Naive B cell (primary cell): ENCODE data around the gene NOB1. TPM values are rescaled to one million over a fixed set of nuclear protein-coding genes. Genes with fewer than 3 reads are reported as not detected.
"Not testable (repeated sequence)": the region's sequence is repeated elsewhere in the genome, so short reads cannot be mapped to it uniquely, and the experiment has no call there.

Experiments used
- ATAC-seq, 2 donors: fragments of 150-1000 bp; cut with Tn5 transposase; 2 replicates each; pipeline ENCODE4 v1.10.0; 2021; ENCODE audit warnings: low read depth in 2 of 2, mild to moderate bottlenecking in 2 of 2, moderate library complexity in 2 of 2
- DNase-seq: peaks from one replicate; pipeline ENCODE4 v3.0.0; 2022
- H3K27ac Mint-ChIP-seq, 6 donors: one replicate each; pipeline ENCODE4 v1.8.0; 2020 to 2022; ENCODE audit warnings: mild to moderate bottlenecking in 6 of 6, mixed read lengths in 6 of 6, moderate library complexity in 5 of 6, inconsistent platforms in 2 of 6
- H3K27me3 Mint-ChIP-seq, 3 donors: one replicate each; pipeline ENCODE4 v1.8.0; 2021 to 2022; ENCODE audit warnings: mixed read lengths in 3 of 3, mild to moderate bottlenecking in 1 of 3
- H3K36me3 Mint-ChIP-seq, 2 donors: one replicate each; pipeline ENCODE4 v1.8.0; 2020 to 2022; ENCODE audit warnings: mixed read lengths in 2 of 2, inconsistent platforms in 1 of 2, mild to moderate bottlenecking in 1 of 2
- H3K4me1 Mint-ChIP-seq, 3 donors: one replicate each; pipeline ENCODE4 v1.8.0; 2020 to 2022; ENCODE audit warnings: mixed read lengths in 3 of 3, inconsistent platforms in 1 of 3, mild to moderate bottlenecking in 1 of 3, moderate library complexity in 1 of 3
- H3K4me3 Mint-ChIP-seq, 8 donors: one replicate each; pipeline ENCODE4 v1.8.0; 2020 to 2022; ENCODE audit warnings: mild to moderate bottlenecking in 8 of 8, mixed read lengths in 8 of 8, moderate library complexity in 8 of 8, inconsistent platforms in 2 of 8
- H3K9me3 Mint-ChIP-seq, 7 donors: one replicate each; pipeline ENCODE4 v1.8.0; 2020 to 2022; ENCODE audit warnings: mixed read lengths in 7 of 7, mild to moderate bottlenecking in 5 of 7, inconsistent platforms in 2 of 7, moderate library complexity in 1 of 7
- polyA plus RNA-seq, 6 donors: library from polyadenylated mRNA; unstranded; fragments of 300-500 nt; fragmentation: Illumina TruSeq; gene quantifications; one replicate each; pipeline ENCODE4 v1.2.3, GENCODE V29; 2021; ENCODE audit warnings: low read depth in 6 of 6

The NOB1 gene
- polyA plus RNA-seq, 6 donors from 2014 or later, result 11.4 to 50.7 (median 45.0) TPM

DNA sequence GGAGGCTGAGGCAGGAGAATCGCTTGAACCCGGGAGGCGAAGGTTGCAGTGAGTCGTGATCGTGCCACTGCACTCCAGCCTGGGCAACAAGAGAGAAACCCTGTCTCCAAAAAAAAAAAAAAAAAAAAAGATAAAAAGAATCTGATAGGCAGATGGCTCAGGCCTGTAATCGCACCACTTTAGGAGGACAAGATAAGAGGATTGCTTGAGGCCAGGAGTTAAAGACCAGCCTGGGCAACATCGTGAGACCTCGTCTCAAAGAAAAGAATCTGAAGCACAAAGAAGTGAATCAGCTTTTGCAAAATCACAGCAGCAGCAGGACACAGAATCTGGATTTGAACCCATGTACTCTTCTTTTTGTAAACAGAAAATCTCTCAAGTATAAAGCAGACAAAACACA, 7.6 kb downstream of the NOB1 start:
- Mint-ChIP-seq H3K4me1 (peaks cover under 1 to 10% (median 7%) of the 10 kb centered on the region in 3 donors), H3K9me3 (no peaks in the 10 kb centered on the region), H3K27me3 (no peaks in the 10 kb centered on the region), H3K4me3 (no peak overlapping the region), H3K27ac (no peak overlapping the region), H3K36me3 (peaks cover 16 to 25% of the 10 kb centered on the region in 2 donors)
- DNase-seq (no peak), ATAC-seq (no peak)

DNA sequence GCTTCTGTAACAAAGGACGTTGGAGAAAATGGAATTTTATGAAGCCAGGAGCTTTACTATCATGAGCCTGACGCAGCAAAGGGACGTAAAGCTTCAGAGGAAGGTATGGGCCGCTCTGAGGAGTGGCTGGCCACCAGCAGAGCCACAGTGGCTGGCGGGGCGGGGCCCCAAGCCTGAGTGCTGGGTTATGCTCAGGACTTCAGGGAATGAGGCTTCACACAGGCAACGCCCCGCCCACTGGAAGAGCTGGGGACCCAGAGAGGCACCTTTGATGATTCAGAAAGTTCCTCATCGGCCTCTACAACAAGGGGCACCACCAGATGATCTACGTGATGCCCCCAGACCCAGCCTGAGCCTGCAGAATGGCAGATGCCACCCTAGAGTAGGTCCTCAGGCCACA, 8.8 kb downstream of the NOB1 start:
- DNase-seq (no peak), ATAC-seq (no peak)
- H3K4me3 Mint-ChIP-seq, result no peak overlapping the region
- H3K9me3 Mint-ChIP-seq, result no peaks in the 10 kb centered on the region
- H3K27ac Mint-ChIP-seq, result peak overlapping the region in 1 of 6 donors; percentile 76
- no peaks in the 10 kb centered on the region for H3K27me3 Mint-ChIP-seq
- H3K36me3 Mint-ChIP-seq, result peaks cover 13 to 25% of the 10 kb centered on the region in 2 donors
- peaks cover 0 to 10% (median 1%) of the 10 kb centered on the region in 3 donors for H3K4me1 Mint-ChIP-seq

DNA sequence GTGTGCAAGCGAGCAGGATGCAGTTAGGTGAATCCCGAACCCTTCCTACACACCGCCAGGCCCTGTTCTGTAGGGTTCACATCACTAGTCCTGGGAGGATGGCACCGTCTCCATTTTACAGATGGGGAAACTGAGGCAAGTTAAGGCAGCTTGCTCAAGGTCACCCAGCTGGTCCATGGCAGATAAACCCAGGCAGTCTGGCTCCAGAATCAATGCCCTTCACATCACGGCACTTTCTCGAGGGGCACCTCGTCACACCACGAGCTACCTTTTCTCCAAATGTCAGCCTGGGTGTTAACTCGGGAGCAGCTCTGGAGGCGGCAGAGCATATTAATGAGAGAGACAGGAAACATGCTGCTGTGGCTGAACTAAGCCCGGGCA, 9.5 kb downstream of the NOB1 start:
- ATAC-seq, result no peak
- peaks cover 0 to 10% (median 1%) of the 10 kb centered on the region in 3 donors for H3K4me1 Mint-ChIP-seq
- peaks cover 13 to 25% of the 10 kb centered on the region in 2 donors for H3K36me3 Mint-ChIP-seq
- H3K27ac Mint-ChIP-seq, result peak overlapping the region in 1 of 6 donors; percentile 29
- no peak overlapping the region for H3K4me3 Mint-ChIP-seq
- no peaks in the 10 kb centered on the region for H3K9me3 Mint-ChIP-seq
- DNase-seq, result no peak
- no peaks in the 10 kb centered on the region for H3K27me3 Mint-ChIP-seq

DNA sequence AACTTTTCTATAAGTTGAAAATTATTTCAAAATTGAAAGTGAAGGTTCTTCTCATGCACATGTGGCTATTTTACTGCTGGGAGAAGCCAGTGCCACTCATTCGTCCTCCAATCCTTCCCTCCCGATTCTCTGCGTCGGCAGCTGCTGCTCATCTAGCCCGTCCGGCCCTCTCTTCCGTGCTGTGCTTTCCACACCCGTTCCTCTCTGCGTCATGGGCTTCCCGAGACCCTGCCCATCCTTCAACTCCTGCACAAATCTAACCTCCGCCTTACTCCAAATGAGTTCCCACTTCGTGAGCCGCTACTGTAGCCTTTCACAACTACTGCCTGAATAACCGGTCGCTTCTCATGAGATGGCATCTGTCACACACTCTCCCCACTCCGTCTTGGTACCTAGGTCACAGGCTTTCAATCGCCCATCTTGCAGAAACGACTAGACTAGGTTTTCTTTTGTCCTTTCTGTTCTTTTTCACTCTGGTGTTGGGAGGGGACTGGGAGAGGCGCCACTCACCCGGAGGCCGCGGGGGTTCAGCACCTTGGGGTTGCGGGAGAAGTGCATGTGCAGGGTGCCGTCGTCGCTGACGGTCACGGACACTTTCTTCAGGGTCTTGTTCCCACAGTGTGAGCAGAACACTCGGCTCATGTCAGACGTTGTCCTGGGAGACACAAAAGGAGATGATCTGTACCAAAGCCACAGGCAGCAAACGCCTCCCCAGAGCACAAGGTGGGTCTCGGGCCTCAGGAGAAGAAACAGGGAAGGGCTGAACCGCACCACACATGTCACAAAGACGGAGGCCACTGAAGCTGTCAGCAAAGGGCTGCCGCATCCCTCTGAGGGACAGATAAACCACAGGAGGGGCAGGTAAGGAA, 10.1 kb downstream of the NOB1 start:
- no peak for ATAC-seq

DNA sequence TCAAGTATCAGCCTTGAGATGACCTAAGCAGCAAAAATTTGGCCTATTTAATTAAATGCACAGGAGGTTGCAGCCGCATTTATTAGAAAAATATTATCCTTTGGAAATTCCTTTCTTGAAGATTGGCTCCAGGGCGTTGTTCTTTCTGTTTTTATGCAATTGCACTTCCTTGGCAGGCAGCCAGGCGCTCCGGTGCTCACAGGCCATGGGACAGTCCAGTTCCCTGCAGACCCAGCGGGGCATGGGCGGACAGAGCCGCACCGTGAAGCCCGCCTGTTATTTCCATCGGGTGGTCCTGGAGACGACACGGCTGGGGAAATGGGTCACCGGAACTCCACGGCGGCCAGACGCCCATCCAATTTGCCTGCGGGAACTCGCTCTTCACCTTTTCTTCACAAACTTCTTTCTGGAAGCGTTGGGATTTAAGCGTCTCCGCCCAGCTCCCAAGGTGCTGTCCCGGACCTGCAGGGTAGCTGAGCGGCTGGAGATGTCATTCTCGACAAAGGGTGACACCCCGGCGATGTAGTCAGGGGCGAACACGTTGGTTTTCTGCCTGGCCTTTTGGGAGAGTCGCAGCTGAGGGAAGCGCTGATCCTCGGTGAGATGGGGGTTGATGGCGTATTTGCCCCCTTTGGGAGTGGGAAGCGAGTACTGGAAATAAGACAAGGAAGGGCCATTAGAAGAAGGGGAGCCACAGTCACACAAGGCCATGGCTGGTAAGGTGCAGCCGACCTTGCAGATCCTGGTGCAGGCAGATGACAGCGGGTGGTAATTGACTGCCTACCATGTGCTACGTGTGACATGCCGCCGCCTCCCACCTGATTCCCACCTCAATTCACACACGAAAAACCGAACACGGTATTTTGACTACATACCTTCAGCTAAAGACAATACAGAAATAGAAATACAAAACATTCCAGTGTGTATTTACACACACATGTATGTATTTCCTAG, 12.5 kb downstream of the NOB1 start:
- Mint-ChIP-seq H3K4me1 (peaks cover 0 to 5% (median 0%) of the 10 kb centered on the region in 3 donors), H3K27ac (peak overlapping the region in 2 of 6 donors; percentile 11 to 47), H3K9me3 (no peaks in the 10 kb centered on the region), H3K4me3 (no peak overlapping the region), H3K36me3 (peaks cover 9 to 12% of the 10 kb centered on the region in 2 donors), H3K27me3 (no peaks in the 10 kb centered on the region)
- ATAC-seq (no peak), DNase-seq (no peak)

More for the DNA sequence above, 10.1 kb downstream of the NOB1 start:
- DNase-seq, result no peak
- Mint-ChIP-seq H3K36me3 (peaks cover 13 to 25% of the 10 kb centered on the region in 2 donors), H3K4me3 (no peak overlapping the region), H3K4me1 (peaks cover 0 to 10% (median 1%) of the 10 kb centered on the region in 3 donors), H3K9me3 (no peaks in the 10 kb centered on the region), H3K27ac (peak overlapping the region in 2 of 6 donors; percentile 38 to 52), H3K27me3 (no peaks in the 10 kb centered on the region)

DNA sequence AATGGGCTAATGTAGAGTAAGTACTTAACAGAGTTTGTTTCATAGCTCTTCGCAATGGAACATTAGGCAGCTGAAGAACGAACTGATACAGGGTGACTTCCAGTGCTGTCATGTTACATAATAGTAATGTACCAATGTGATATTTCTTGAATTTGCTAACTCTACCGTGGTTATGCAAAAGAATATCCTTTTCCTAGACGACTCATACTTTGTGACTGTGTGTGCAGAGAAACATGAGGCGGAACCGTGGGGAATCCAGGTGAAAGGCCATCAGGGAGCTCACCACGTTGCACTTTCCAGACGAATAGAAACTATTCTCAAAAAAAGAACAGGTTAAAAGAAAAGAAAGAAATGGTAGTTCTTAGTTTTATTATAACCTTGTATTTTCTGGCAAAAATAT, 13.2 kb downstream of the NOB1 start:
- peaks cover 0 to 5% (median 0%) of the 10 kb centered on the region in 3 donors for H3K4me1 Mint-ChIP-seq
- peaks cover 9 to 10% of the 10 kb centered on the region in 2 donors for H3K36me3 Mint-ChIP-seq
- no peak overlapping the region for H3K4me3 Mint-ChIP-seq
- no peak for ATAC-seq
- no peaks in the 10 kb centered on the region for H3K9me3 Mint-ChIP-seq
- peak overlapping the region in 1 of 6 donors; percentile 30 for H3K27ac Mint-ChIP-seq
- no peaks in the 10 kb centered on the region for H3K27me3 Mint-ChIP-seq
- DNase-seq, result no peak

DNA sequence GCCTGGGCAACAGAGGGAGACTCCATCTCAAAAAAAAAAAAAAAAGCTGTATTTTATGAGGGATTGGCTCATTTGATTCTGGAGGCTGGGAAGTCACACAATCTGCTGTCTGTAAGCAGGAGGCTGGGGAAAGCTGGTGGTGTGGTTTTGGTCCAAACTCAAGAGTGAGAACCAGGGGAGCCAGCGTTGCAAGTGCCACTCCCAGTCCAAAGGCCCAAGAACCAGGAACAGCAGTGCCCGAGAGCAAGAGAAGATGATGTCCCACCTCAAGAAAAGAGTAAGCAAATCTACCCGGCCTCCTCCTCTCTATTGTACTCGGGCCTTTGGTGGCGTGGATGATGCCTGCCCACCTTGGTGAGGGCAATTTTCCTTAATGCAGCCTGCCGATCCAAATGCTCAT, 22.6 kb downstream of the NOB1 start:
- Mint-ChIP-seq H3K27ac (no peak overlapping the region), H3K36me3 (no peaks in the 10 kb centered on the region), H3K4me3 (no peak overlapping the region), H3K4me1 (peaks cover 2 to 3% (median 2%) of the 10 kb centered on the region in 3 donors), H3K27me3 (no peaks in the 10 kb centered on the region), H3K9me3 (no peaks in the 10 kb centered on the region)
- no peak for DNase-seq
- no peak for ATAC-seq

DNA sequence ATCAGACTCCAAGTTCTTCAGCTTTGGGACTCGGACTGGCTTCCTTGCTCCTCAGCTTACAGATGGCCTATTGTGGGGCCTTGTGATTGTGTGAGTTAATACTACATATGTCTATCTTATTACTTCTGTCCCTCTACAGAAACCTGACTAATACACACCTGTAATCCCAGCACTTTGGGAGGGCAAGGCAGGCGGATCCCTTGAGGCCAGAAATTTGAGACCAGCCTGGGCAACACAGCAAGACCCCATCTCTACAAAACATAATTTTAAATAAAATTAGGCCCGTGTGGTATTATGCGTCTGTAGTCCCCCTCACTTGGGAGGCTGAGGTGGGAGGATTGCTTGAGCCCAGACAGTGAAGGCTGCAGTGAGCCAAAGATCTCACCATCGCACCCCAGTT, 23.4 kb downstream of the NOB1 start:
- H3K36me3 Mint-ChIP-seq, H3K4me3 Mint-ChIP-seq: not testable (repeated sequence)

DNA sequence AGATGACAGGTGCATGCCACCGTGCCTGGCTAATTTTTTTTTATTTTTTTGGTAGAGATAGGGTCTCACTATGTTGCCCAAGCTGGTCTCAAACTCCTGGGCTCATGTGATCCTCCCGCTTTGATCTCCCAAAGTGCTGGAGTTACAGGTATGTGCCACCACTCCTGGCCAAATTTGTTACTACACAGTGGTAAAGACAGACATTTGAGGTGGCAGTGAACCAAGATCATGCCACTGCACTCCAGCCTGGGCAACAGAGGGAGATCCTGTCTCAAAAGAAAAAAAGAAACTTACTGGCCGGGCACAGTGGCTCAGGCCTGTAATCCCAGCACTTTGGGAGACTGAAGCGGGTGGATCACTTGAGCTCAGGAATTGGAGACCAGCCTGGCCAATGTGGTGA, 25.7 kb downstream of the NOB1 start:
- H3K27ac Mint-ChIP-seq, DNase-seq: not testable (repeated sequence)

More for the DNA sequence above, 23.4 kb downstream of the NOB1 start:
- H3K9me3 Mint-ChIP-seq, H3K27ac Mint-ChIP-seq, DNase-seq, ATAC-seq, H3K27me3 Mint-ChIP-seq: not testable (repeated sequence)
- H3K4me1 Mint-ChIP-seq, result peaks cover 10 to 11% (median 10%) of the 10 kb centered on the region in 3 donors

DNA sequence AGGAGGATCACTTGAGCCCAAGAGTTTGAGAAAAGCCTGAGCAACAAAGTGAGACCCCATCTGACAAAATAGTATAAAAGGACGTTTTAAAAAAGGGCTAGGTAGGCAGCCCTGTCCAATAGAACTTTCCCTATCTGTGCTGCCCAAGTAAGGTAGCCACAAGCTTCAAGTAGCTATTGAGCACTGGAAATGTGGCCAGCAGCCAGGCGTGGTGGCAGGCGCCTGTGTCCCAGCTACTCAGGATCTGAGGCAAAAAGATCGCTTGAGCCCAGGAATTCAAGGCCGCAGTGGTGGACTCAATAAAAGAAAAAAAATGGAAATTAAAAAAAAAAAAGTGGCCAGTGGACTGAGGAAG, 26.8 kb downstream of the NOB1 start:
- Mint-ChIP-seq H3K27me3 (no peaks in the 10 kb centered on the region), H3K4me1 (peaks cover 12 to 19% (median 15%) of the 10 kb centered on the region in 3 donors), H3K9me3 (no peaks in the 10 kb centered on the region), H3K4me3 (peak overlapping the region in 1 of 8 donors; percentile 21), H3K27ac (no peak overlapping the region), H3K36me3 (no peaks in the 10 kb centered on the region)
- DNase-seq, result no peak
- no peak for ATAC-seq

More for the DNA sequence above, 25.7 kb downstream of the NOB1 start:
- H3K36me3 Mint-ChIP-seq, H3K9me3 Mint-ChIP-seq, H3K27me3 Mint-ChIP-seq, ATAC-seq, H3K4me3 Mint-ChIP-seq: not testable (repeated sequence)
- peaks cover 12 to 19% (median 15%) of the 10 kb centered on the region in 3 donors for H3K4me1 Mint-ChIP-seq

DNA sequence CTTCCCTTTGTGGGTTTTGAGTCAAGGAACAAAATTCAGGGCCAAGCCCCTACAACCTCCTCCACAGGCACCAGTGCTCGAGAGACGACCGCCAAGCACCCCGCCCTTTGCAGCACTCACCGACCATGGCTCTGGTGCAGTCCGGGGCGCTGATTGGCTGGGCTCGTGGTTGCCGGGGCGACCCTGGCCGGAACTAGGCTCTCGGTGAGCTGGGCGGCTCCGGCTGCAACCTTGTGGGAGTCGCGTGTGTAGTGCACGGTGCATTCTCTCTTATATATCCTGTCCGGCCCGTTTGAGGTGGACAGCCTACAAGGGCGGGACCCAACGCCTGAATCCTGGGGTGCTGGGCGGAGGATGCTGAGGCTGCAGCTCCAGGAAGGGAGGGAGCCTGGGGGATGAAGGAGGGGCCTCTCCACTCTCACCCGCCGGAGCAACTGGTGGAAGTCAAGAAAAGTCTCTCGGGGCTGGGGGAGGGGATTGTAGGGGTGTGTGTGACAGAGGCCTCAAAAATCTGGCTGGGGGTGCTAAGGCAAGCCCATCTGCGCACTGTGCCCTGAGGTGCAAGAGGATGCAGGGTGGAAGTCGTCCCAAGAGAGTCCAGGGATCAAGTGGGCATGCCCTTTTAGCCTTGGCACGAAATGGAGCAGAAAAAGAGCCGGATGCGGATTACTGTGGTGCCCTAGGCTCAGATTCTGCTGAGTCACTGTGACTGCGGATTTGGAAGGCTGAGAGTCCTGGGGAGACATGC, 28.2 kb downstream of the NOB1 start, which contains the start of gene NQO1:
Gene NQO1 (minus strand): TSS at position 248 of the 748 bp plus-strand sequence. CDS start 121 bp downstream, at position 127.
- DNase-seq (peak; percentile 87), ATAC-seq (peak; percentile 100)
- peaks cover 12 to 21% (median 15%) of the 10 kb centered on the region in 3 donors for H3K4me1 Mint-ChIP-seq
- peak within 1 kb of the TSS; percentile 65 to 93 (median 88) for H3K27ac Mint-ChIP-seq
- H3K9me3 Mint-ChIP-seq, result no peaks in the 10 kb centered on the region
- H3K27me3 Mint-ChIP-seq, result no peaks in the 10 kb centered on the region
- H3K36me3 Mint-ChIP-seq, result no peaks in the 10 kb centered on the region
- peak within 1 kb of the TSS; percentile 84 to 99 (median 96) for H3K4me3 Mint-ChIP-seq

DNA sequence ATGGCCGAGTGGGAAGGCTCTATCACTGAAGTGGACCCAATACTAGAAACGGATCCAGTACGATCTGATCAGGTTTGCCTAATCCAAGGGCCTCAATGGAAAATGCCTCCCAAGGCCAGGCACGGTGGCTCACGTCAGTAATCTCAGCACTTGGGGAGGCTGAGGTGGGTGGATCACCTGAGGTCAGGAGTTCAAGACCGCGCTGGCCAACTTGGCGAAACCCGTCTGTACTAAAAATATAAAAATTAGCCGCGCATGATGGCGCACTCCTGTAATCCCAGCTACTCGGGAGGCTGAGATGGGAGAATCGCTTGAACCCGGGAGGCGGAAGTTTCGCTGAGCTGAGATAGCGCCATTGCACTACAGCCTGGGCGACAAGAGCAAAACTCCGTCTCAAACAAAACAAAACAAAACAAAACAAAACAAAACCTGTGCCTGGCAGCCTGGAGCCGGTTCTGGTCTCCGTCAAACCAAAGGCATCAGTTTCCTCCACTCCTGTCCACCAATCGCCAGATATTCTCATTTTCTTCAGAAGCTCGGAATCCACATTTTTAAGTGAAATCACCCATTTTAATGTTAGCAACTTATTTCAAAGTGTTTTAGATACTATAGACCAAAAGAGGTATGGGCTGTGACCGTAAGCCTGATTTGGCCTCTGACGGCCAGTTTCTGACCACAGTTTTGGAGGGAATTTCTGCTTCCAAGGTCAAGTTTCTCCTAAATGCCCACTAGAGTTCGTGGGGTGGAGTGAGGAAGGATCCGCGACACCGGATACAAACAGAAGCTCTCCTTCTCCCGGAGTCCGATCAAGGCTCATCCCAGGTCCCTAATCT, 29.0 kb downstream of the NOB1 start:
- Mint-ChIP-seq H3K27ac (peak overlapping the region; percentile 65 to 90 (median 84)), H3K36me3 (no peaks in the 10 kb centered on the region), H3K4me1 (peaks cover 12 to 21% (median 15%) of the 10 kb centered on the region in 3 donors), H3K27me3 (no peaks in the 10 kb centered on the region), H3K9me3 (no peaks in the 10 kb centered on the region), H3K4me3 (peak overlapping the region; percentile 84 to 99 (median 96))
- ATAC-seq, result no peak
- no peak for DNase-seq
